ENCODE data around the gene OXSR1.

Gene OXSR1

DNA sequence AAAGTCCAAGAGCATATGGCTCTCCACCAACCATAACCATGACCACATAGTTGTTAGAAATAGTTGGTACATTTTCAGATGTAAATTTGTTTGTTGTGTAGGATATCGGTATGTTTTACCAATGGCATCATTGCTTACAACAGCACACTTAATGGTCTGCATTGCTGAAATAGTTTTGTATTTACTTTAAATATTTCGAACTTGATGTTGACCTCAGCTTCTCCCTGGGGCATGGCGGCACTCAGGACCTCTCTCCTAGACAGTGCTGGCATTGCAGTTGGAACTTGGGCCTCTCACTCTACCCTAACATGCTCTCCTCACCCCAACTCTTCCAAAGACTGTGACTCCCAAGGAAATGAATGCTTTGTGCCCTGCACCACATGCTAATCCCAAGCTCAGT lies 105.3 kb downstream of the OXSR1 start:
- TF ChIP-seq CTCF (IDR thresholded peaks at IDR 0.05; ENCODE audit: borderline replicate concordance, insufficient read depth, low read depth, low read length) = no peak
- H3K4me3 ChIP-seq (ENCODE audit: low read depth, low read length) = no peak overlapping the region

DNA sequence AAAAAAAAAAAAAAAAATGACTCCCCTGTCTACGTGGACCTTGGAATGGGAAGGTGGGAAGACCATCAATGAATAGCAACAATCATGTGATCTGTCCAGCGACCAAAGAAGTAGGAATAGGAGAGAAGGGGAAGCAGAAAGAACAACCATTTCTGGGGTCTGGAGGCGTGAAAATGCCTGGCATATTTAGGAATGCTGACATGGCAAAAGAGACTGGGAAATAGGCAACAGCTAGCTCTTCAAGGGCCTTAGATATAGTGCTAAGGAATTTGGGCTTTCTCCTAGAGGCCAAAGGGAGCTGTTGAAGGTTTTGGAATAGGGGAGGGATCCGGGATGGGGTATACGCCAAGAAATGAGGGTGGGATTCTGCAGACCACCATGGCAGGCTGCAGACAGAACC lies 106.2 kb downstream of the OXSR1 start:
- TF ChIP-seq CTCF (IDR thresholded peaks at IDR 0.05; ENCODE audit: borderline replicate concordance, insufficient read depth, low read depth, low read length) = no peak
- H3K4me3 ChIP-seq (ENCODE audit: low read depth, low read length) = no peak overlapping the region

DNA sequence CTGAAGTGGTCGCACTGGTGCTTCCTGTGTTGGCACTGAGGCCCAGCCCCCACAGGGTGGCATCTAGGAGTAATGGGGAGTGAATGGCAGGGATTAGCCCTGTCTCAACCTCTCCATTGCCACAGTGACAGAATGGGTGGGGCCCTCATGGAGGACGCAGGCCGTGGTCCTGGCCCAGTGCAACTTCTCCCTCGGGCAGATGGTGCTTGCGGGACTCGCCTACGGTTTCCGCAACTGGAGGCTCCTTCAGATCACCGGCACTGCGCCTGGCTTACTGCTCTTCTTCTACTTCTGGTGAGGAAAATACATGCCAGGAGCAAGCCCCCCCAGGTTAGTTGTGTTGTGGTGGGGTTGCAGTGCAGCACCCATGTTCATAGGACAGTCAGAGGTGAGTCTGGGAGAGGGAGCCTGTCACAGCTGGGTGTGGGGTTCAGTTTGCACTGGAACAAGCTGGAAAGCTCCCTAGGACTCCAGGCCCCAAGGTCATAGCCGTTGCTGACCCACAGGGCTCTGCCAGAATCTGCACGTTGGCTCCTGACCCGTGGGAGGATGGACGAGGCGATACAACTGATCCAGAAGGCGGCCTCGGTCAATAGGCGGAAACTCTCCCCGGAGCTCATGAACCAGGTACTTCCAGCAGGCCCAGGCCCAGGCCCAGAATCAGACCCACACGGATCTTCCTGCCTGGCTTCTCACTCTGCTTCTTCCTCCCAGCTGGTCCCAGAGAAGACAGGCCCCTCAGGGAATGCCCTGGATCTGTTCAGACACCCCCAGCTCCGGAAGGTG lies 109.7 kb downstream of the OXSR1 start:
- no peak for TF ChIP-seq CTCF (IDR thresholded peaks at IDR 0.05; ENCODE audit: borderline replicate concordance, insufficient read depth, low read depth, low read length)
- H3K4me3 ChIP-seq (ENCODE audit: low read depth, low read length) = no peak overlapping the region

DNA sequence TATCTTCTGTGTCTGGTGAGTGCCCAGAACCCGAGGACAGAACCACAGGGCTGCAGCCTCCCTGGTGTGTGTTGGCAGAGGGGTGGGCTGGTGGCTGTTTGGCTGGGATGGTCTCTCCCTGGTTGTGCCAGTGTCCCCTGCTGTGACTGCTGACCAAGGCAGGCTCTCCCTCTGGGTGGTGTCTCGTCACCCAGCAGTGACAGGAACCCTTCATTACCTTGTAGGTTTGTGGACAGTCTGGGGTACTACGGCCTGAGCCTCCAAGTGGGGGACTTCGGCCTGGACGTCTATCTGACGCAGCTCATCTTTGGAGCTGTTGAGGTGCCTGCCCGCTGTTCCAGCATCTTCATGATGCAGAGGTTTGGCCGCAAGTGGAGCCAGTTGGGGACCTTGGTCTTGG lies 110.3 kb downstream of the OXSR1 start:
- no peak for TF ChIP-seq CTCF (IDR thresholded peaks at IDR 0.05; ENCODE audit: borderline replicate concordance, insufficient read depth, low read depth, low read length)
- H3K4me3 ChIP-seq (ENCODE audit: low read depth, low read length) = no peak overlapping the region

DNA sequence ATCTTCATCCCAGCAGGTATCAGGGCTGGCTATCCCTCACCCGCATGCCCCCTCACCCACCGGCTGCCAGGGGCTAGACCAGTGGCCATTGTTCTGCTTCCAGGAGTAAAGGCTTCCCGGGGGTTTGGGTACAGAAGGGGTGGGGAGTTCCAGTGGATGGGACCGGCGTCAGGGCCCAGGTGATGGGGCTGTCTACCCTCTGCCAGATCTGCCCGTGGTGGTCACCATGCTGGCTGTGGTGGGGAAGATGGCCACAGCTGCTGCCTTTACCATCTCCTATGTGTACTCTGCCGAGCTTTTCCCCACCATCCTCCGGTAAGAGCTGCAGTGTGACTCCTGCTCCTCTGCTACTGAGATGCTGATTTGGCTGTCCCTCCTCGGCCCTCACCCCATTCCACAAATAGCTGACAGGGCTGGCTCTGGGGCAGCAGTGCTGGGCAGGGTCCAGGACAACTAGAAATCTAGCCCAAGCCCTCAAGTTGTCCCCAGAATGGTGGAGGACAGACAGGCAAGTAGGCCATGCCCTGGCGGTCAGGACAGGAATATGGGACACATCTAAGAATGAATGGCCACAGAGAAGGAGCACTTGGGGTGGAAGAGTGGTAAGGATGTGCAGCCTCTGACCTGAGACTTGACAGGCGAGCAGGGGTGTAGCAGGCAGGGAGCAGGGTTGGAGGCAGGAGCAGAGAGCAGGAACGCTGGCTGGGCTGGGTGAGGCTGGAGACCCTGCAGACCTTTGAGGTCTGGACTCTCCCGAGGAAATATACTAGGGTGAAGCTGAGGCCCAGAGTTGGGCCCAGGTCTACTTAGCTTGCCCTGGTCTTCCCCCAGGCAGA lies 111.0 kb downstream of the OXSR1 start:
- H3K4me3 ChIP-seq (ENCODE audit: low read depth, low read length) = no peak overlapping the region
- TF ChIP-seq CTCF (IDR thresholded peaks at IDR 0.05; ENCODE audit: borderline replicate concordance, insufficient read depth, low read depth, low read length) = no peak

GRCh38 chr3:38276917-38277630 lies 111.7 kb downstream of the OXSR1 start:
- TF ChIP-seq CTCF (IDR thresholded peaks at IDR 0.05; ENCODE audit: borderline replicate concordance, insufficient read depth, low read depth, low read length) = no peak
- no peak overlapping the region for H3K4me3 ChIP-seq (ENCODE audit: low read depth, low read length)
